ENCODE results near the gene HDGFL2.
"Not testable (repeated sequence)": the region's sequence is repeated elsewhere in the genome, so short reads cannot be mapped to it uniquely, and the experiment has no call there.

Gene HDGFL2

GRCh38 chr19:4534836-4535658 is 63.0 kb downstream of the HDGFL2 start, which contains the start of gene PLIN5:
Gene PLIN5 (minus strand): TSS chr19:4535224. CDS start chr19:4534074, 1,150 bp downstream.
- no peak for DNase-seq (ENCODE audit: low spot score)

GRCh38 chr19:4536798-4537197 is 64.7 kb downstream of the HDGFL2 start:
- no peak for DNase-seq (ENCODE audit: low spot score)

GRCh38 chr19:4537953-4538600 is 66.0 kb downstream of the HDGFL2 start:
- no peak for DNase-seq (ENCODE audit: low spot score)

GRCh38 chr19:4538601-4538954 is 66.5 kb downstream of the HDGFL2 start:
- DNase-seq (ENCODE audit: low spot score): no peak

- no peak for DNase-seq (ENCODE audit: low spot score)
Observed at GRCh38 chr19:4539169-4539692, 67.1 kb downstream of the HDGFL2 start.

- no peak for DNase-seq (ENCODE audit: low spot score)
Observed at GRCh38 chr19:4539693-4540581, 67.8 kb downstream of the HDGFL2 start, which contains the start of gene LRG1. Gene LRG1 (minus strand): TSS chr19:4540036. CDS start chr19:4540013, 23 bp downstream.

- DNase-seq (ENCODE audit: low spot score): no peak
Observed at GRCh38 chr19:4541114-4541805, 69.2 kb downstream of the HDGFL2 start.

GRCh38 chr19:4541806-4542145 is 69.7 kb downstream of the HDGFL2 start:
- not testable (repeated sequence) for DNase-seq (ENCODE audit: low spot score)

- DNase-seq (ENCODE audit: low spot score): no peak
Observed at GRCh38 chr19:4542896-4543841, 71.1 kb downstream of the HDGFL2 start.

- no peak for DNase-seq (ENCODE audit: low spot score)
Observed at GRCh38 chr19:4543842-4544647, 71.9 kb downstream of the HDGFL2 start.

GRCh38 chr19:4547303-4548237 is 75.5 kb downstream of the HDGFL2 start:
- DNase-seq (ENCODE audit: low spot score): no peak

- DNase-seq (ENCODE audit: low spot score): no peak
Observed at GRCh38 chr19:4548238-4548584, 76.1 kb downstream of the HDGFL2 start.

GRCh38 chr19:4550018-4550417 is 77.9 kb downstream of the HDGFL2 start:
- DNase-seq (ENCODE audit: low spot score): no peak

- no peak for DNase-seq (ENCODE audit: low spot score)
Observed at GRCh38 chr19:4550479-4551050, 78.5 kb downstream of the HDGFL2 start.
